ENCODE measurements around the gene CHRNB2. TPM values are rescaled to one million over a fixed set of nuclear protein-coding genes. Genes with fewer than 3 reads are reported as not detected.
A peak's percentile ranks its signal among the peaks of the same experiment; 100 is the strongest.

CHRNB2 gene
- total RNA-seq, 1 experiment from 2014 or later: not detected

- no peak for DNase-seq (ENCODE audit: extremely low read depth, low read depth)
Observed at GRCh38 chr1:154552036-154552435, 15.5 kb upstream of the CHRNB2 start.

- no peak for DNase-seq (ENCODE audit: extremely low read depth, low read depth)
Observed at GRCh38 chr1:154553056-154554030, 14.2 kb upstream of the CHRNB2 start.

- DNase-seq (ENCODE audit: extremely low read depth, low read depth): no peak
Observed at GRCh38 chr1:154556422-154556821, 11.2 kb upstream of the CHRNB2 start.

- DNase-seq (ENCODE audit: extremely low read depth, low read depth): no peak
Observed at GRCh38 chr1:154557248-154557938, 10.2 kb upstream of the CHRNB2 start.

GRCh38 chr1:154557939-154558719 is 9.4 kb upstream of the CHRNB2 start, which contains the start of gene UBE2Q1:
UBE2Q1 (minus strand) TSS chr1:154558662; CDS start chr1:154558553, 109 bp downstream.
- DNase-seq (ENCODE audit: extremely low read depth, low read depth): no peak

GRCh38 chr1:154558720-154559465 is 8.7 kb upstream of the CHRNB2 start:
- DNase-seq (ENCODE audit: extremely low read depth, low read depth): peak; percentile 98

GRCh38 chr1:154559466-154560044 is 8.0 kb upstream of the CHRNB2 start:
- peak; percentile 94 for DNase-seq (ENCODE audit: extremely low read depth, low read depth)

GRCh38 chr1:154565876-154566275 is 1.7 kb upstream of the CHRNB2 start:
- no peak for DNase-seq (ENCODE audit: extremely low read depth, low read depth)

- DNase-seq (ENCODE audit: extremely low read depth, low read depth): no peak
Observed at GRCh38 chr1:154568157-154568815, 708 bp downstream of the CHRNB2 start.

- DNase-seq (ENCODE audit: extremely low read depth, low read depth): no peak
Observed at GRCh38 chr1:154571244-154571963, 3.8 kb downstream of the CHRNB2 start.

- DNase-seq (ENCODE audit: extremely low read depth, low read depth): no peak
Observed at GRCh38 chr1:154571964-154572288, 4.3 kb downstream of the CHRNB2 start.

- DNase-seq (ENCODE audit: extremely low read depth, low read depth): no peak
Observed at GRCh38 chr1:154572468-154573167, 5.0 kb downstream of the CHRNB2 start.

GRCh38 chr1:154573168-154573510 is 5.6 kb downstream of the CHRNB2 start:
- DNase-seq (ENCODE audit: extremely low read depth, low read depth): no peak

- DNase-seq (ENCODE audit: extremely low read depth, low read depth): no peak
Observed at GRCh38 chr1:154574716-154575115, 7.1 kb downstream of the CHRNB2 start.

GRCh38 chr1:154575147-154575927 is 7.8 kb downstream of the CHRNB2 start:
- DNase-seq (ENCODE audit: extremely low read depth, low read depth): no peak

GRCh38 chr1:154575951-154576566 is 8.5 kb downstream of the CHRNB2 start:
- DNase-seq (ENCODE audit: extremely low read depth, low read depth): no peak

Measured in NCI-H460 (cell line).